Gastrocnemius medialis (tissue), 4 donors: ENCODE results near the gene TMEM107. TPM values are rescaled to one million over a fixed set of nuclear protein-coding genes. Genes with fewer than 3 reads are reported as not detected.
A peak's percentile ranks its signal among the peaks of the same experiment; 100 is the strongest.

Source experiments
- ATAC-seq, 2 donors: fragments of 150-250 bp; one replicate each; pipeline ENCODE4 v1.9.1; 2016
- DNase-seq, 2 donors: peaks; one replicate each; pipeline ENCODE4 v3.0.0-alpha.2; 2019
- H3K27ac ChIP-seq, 4 donors: fragments of 200-600 bp; sonication (generic); 1 replicate in 1 of 4; 2 replicates in 3 of 4; pipeline ENCODE4 v1.5.1; 2016 to 2018; ENCODE audit warnings: mild to moderate bottlenecking in 2 of 4, moderate library complexity in 1 of 4
- H3K27me3 ChIP-seq, 3 donors: fragments of 200-600 bp; sonication (generic) in 2 of 3; 1 replicate in 1 of 3; 2 replicates in 2 of 3; pipeline versions ENCODE4 v1.5.1 to v1.6.0; 2016 to 2019; ENCODE audit warnings: mild to moderate bottlenecking in 1 of 3, moderate library complexity in 1 of 3
- H3K36me3 ChIP-seq, 2 donors: fragments of 200-600 bp; sonication (generic) in 1 of 2; one replicate each; pipeline ENCODE4 v1.5.1; 2017 to 2018
- H3K4me1 ChIP-seq, 2 donors: fragments of 200-600 bp; sonication (generic) in 1 of 2; one replicate each; pipeline ENCODE4 v1.5.1; 2016 to 2017; ENCODE audit warnings: mild to moderate bottlenecking in 2 of 2
- H3K4me3 ChIP-seq, 4 donors: fragments of 200-600 bp; sonication (generic) in 3 of 4; 1 replicate in 1 of 4; 2 replicates in 3 of 4; pipeline ENCODE4 v1.5.1; 2016 to 2019; ENCODE audit warnings: mild to moderate bottlenecking in 2 of 4
- H3K9me3 ChIP-seq, 3 donors: fragments of 200-600 bp; sonication (generic) in 2 of 3; 1 replicate in 1 of 3; 2 replicates in 2 of 3; pipeline ENCODE4 v1.5.1; 2016 to 2019
- CTCF ChIP-seq, 5 experiments: fragments of 450-650 bp in 3 of 5; fragments of 200-600 bp in 2 of 5; sonication (generic) in 2 of 5; IDR thresholded peaks in 4 of 5; conservative IDR thresholded peaks in 1 of 5; 1 replicate in 4 of 5; 2 replicates in 1 of 5; pipeline ENCODE4 v1.5.1; 2016 to 2019; ENCODE audit warnings: antibody characterized with exemption in 5 of 5, mild to moderate bottlenecking in 3 of 5, moderate library complexity in 3 of 5
- POLR2A ChIP-seq, 2 donors: fragments of 450-650 bp; IDR thresholded peaks; one replicate each; pipeline ENCODE4 v1.6.1; 2017; ENCODE audit warnings: antibody characterized with exemption in 2 of 2, mild to moderate bottlenecking in 2 of 2, moderate library complexity in 2 of 2
- in situ Hi-C, 4 donors: fragments of 200-750 bp; cut with MboI; loops; one replicate each; pipeline versions ENCODE4 v1.15.0 to v1.8.0; 2017; ENCODE audit warnings: low sequenced_read_pairs in 4 of 4
- intact Hi-C: fragments of 100-400 bp; cut with DNase I; formaldehyde crosslinking; loops from one replicate; pipeline ENCODE4 v1.15.1; 2023; ENCODE audit warnings: low total_unique reads
- total RNA-seq, 4 donors: library from RNA; depleted of rRNA; stranded (reverse); fragments of >200 nt; gene quantifications; one replicate each; pipeline versions ENCODE4 v1.1.0 to v1.2.3, GENCODE V29; 2016

The TMEM107 gene
- total RNA-seq, 4 donors from 2014 or later = 0.75 to 5.7 (median 3.1) TPM

DNA sequence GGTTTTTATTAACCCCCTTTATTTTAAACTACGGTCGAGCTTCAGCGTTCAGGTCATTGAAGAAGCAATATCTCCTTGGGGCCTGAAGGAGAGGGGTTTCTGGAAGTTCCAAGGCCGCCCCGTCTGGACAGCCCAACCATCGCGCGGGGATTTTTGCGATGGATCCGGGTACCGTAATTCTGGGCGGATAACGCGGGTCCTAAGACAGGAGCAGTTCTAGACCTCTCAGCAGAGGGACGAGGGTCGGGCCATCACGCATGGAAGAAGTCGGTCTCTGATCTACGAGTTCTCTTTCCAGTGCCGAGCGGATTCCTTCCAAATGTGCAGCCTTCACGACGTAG is 10.2 kb upstream of the TMEM107 start:
- H3K4me3 ChIP-seq = peak overlapping the region; percentile 59 to 98 (median 80)
- H3K27me3 ChIP-seq = no peaks in the 10 kb centered on the region
- H3K36me3 ChIP-seq = no peaks in the 10 kb centered on the region
- TF ChIP-seq POLR2A (IDR thresholded peaks at IDR 0.05) = no peak
- TF ChIP-seq CTCF (IDR thresholded peaks at IDR 0.05 in 4 of 5, conservative IDR thresholded peaks at IDR 0.05 in 1 of 5) = peak in 1 of 5 experiments; percentile 46
- H3K4me1 ChIP-seq = peaks cover 25 to 30% of the 10 kb centered on the region in 2 donors
- DNase-seq = no peak
- H3K9me3 ChIP-seq = no peaks in the 10 kb centered on the region
- H3K27ac ChIP-seq = peak overlapping the region; percentile 86 to 99 (median 97)
- intact Hi-C loops (loop anchor here (1.0 to 2.0 kb wide), 2 partner anchors 13 to 28 kb away; no protein-coding TSS in a partner anchor), in situ Hi-C loops (loop anchor here in 1 of 4 donors (5.0 to 10.0 kb wide), 2 partner anchors 36 to 62 kb away; partner anchors contain the start of gene HES7)
- ATAC-seq = no peak

GRCh38 chr17:8185582-8186445 is 9.6 kb upstream of the TMEM107 start:
- DNase-seq = peak; percentile 79 to 82
- no peaks in the 10 kb centered on the region for H3K27me3 ChIP-seq
- no peaks in the 10 kb centered on the region for H3K36me3 ChIP-seq
- H3K4me3 ChIP-seq = peak overlapping the region; percentile 59 to 98 (median 80)
- H3K27ac ChIP-seq = peak overlapping the region; percentile 86 to 99 (median 97)
- peak; percentile 43 for ATAC-seq
- in situ Hi-C loops = loop anchor here in 1 of 4 donors (5.0 to 10.0 kb wide), 2 partner anchors 36 to 61 kb away; partner anchors contain the start of gene HES7
- H3K9me3 ChIP-seq = no peaks in the 10 kb centered on the region
- intact Hi-C loops = loop anchor here (1.0 to 2.0 kb wide), 2 partner anchors 13 to 27 kb away; no protein-coding TSS in a partner anchor
- TF ChIP-seq CTCF (IDR thresholded peaks at IDR 0.05 in 4 of 5, conservative IDR thresholded peaks at IDR 0.05 in 1 of 5) = no peak
- peak in 1 of 2 donors; percentile 17 for TF ChIP-seq POLR2A (IDR thresholded peaks at IDR 0.05)
- H3K4me1 ChIP-seq = peaks cover 22 to 28% of the 10 kb centered on the region in 2 donors

- in situ Hi-C loops (loop anchor here in 1 of 4 donors (10.0 kb wide), 1 partner anchor 52 kb away; the partner anchor contains the start of gene HES7), intact Hi-C loops (no loop called here)
- H3K4me3 ChIP-seq = peak overlapping the region in 3 of 4 donors; percentile 59 to 76 (median 63)
- peak overlapping the region in 2 of 4 donors; percentile 56 to 63 for H3K27ac ChIP-seq
- no peaks in the 10 kb centered on the region for H3K27me3 ChIP-seq
- TF ChIP-seq POLR2A (IDR thresholded peaks at IDR 0.05) = no peak
- TF ChIP-seq CTCF (IDR thresholded peaks at IDR 0.05 in 4 of 5, conservative IDR thresholded peaks at IDR 0.05 in 1 of 5) = no peak
- H3K36me3 ChIP-seq = no peaks in the 10 kb centered on the region
- no peak for ATAC-seq
- H3K4me1 ChIP-seq = peaks cover 8 to 25% of the 10 kb centered on the region in 2 donors
- DNase-seq = no peak
- H3K9me3 ChIP-seq = no peaks in the 10 kb centered on the region
Measured at GRCh38 chr17:8176998-8177731, 985 bp upstream of the TMEM107 start.

- TF ChIP-seq CTCF (IDR thresholded peaks at IDR 0.05 in 4 of 5, conservative IDR thresholded peaks at IDR 0.05 in 1 of 5) (no peak), POLR2A (IDR thresholded peaks at IDR 0.05) (no peak)
- peak overlapping the region; percentile 52 to 76 (median 61) for H3K4me3 ChIP-seq
- peak overlapping the region; percentile 56 to 75 (median 65) for H3K27ac ChIP-seq
- no peaks in the 10 kb centered on the region for H3K9me3 ChIP-seq
- intact Hi-C loops = no loop called here
- in situ Hi-C loops = loop anchor here in 1 of 4 donors (10.0 kb wide), 1 partner anchor 51 kb away; the partner anchor contains the start of gene HES7
- H3K27me3 ChIP-seq = no peaks in the 10 kb centered on the region
- no peak for ATAC-seq
- peaks cover 8 to 25% of the 10 kb centered on the region in 2 donors for H3K4me1 ChIP-seq
- no peaks in the 10 kb centered on the region for H3K36me3 ChIP-seq
- no peak for DNase-seq
Measured at GRCh38 chr17:8175795-8176196, 384 bp downstream of the TMEM107 start.
